ENCODE measurements around the gene CCT5. TPM values are rescaled to one million over a fixed set of nuclear protein-coding genes. Genes with fewer than 3 reads are reported as not detected.

Gene CCT5
- polyA plus RNA-seq, 1 of the 3 experiments (the other 2 are of a cell fraction) = 378 TPM

- no peak overlapping the region for H3K4me3 ChIP-seq (ENCODE audit: low read depth in 2 of 2, low read length in 1 of 2)
- H3K4me1 ChIP-seq (ENCODE audit: control insufficient read depth in 1 of 2, insufficient read depth in 2 of 2, low read depth in 1 of 2, low read length in 1 of 2) = no peaks in the 10 kb centered on the region
- H3K79me2 ChIP-seq (ENCODE audit: insufficient read depth) = no peaks in the 10 kb centered on the region
- ChIA-PET CTCF (interaction anchor here (0.7 to 1.2 kb wide), 3 partner anchors 9 to 1301 kb away, joined by 3 to 6 read pairs (median 4); no protein-coding TSS in a partner anchor), POLR2A (no interaction called here)
- TF ChIP-seq, protein P1, sequence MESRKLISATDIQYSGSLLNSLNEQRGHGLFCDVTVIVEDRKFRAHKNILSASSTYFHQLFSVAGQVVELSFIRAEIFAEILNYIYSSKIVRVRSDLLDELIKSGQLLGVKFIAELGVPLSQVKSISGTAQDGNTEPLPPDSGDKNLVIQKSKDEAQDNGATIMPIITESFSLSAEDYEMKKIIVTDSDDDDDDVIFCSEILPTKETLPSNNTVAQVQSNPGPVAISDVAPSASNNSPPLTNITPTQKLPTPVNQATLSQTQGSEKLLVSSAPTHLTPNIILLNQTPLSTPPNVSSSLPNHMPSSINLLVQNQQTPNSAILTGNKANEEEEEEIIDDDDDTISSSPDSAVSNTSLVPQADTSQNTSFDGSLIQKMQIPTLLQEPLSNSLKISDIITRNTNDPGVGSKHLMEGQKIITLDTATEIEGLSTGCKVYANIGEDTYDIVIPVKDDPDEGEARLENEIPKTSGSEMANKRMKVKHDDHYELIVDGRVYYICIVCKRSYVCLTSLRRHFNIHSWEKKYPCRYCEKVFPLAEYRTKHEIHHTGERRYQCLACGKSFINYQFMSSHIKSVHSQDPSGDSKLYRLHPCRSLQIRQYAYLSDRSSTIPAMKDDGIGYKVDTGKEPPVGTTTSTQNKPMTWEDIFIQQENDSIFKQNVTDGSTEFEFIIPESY (IDR thresholded peaks at IDR 0.05; ENCODE audit: borderline replicate concordance, low read depth) = no peak
- TF ChIP-seq FOSL2 (IDR thresholded peaks at IDR 0.05; ENCODE audit: borderline replicate concordance, low read depth) (no peak), RFX5 (IDR thresholded peaks at IDR 0.05; ENCODE audit: low read length) (no peak), NRF1 (IDR thresholded peaks at IDR 0.05; ENCODE audit: low read depth, low read length) (no peak), MAX (IDR thresholded peaks at IDR 0.05; ENCODE audit: low read depth) (no peak), FOXM1 (IDR thresholded peaks at IDR 0.05; ENCODE audit: low read depth) (no peak), RAD21 (IDR thresholded peaks at IDR 0.05; ENCODE audit: low read length) (no peak), MEF2A (IDR thresholded peaks at IDR 0.05; ENCODE audit: borderline replicate concordance, low read depth) (no peak), YY1 (IDR thresholded peaks at IDR 0.05; ENCODE audit: low read depth) (no peak), MXI1 (IDR thresholded peaks at IDR 0.05; ENCODE audit: low read depth, low read length) (no peak), RXRA (IDR thresholded peaks at IDR 0.05; ENCODE audit: borderline replicate concordance, low read depth) (no peak), FOXJ3 (CRISPR knock-in tag; IDR thresholded peaks at IDR 0.05) (no peak), PBX3 (IDR thresholded peaks at IDR 0.05) (no peak), GABPA (IDR thresholded peaks at IDR 0.05; ENCODE audit: low read depth) (no peak), CHD2 (IDR thresholded peaks at IDR 0.05; ENCODE audit: low read length, partially characterized antibody) (no peak), ELF1 (IDR thresholded peaks at IDR 0.05) (no peak)
- TF ChIP-seq, protein P2, sequence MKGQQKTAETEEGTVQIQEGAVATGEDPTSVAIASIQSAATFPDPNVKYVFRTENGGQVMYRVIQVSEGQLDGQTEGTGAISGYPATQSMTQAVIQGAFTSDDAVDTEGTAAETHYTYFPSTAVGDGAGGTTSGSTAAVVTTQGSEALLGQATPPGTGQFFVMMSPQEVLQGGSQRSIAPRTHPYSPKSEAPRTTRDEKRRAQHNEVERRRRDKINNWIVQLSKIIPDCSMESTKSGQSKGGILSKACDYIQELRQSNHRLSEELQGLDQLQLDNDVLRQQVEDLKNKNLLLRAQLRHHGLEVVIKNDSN (IDR thresholded peaks at IDR 0.05; ENCODE audit: borderline replicate concordance, low read depth) = no peak
- TF ChIP-seq, protein P3, sequence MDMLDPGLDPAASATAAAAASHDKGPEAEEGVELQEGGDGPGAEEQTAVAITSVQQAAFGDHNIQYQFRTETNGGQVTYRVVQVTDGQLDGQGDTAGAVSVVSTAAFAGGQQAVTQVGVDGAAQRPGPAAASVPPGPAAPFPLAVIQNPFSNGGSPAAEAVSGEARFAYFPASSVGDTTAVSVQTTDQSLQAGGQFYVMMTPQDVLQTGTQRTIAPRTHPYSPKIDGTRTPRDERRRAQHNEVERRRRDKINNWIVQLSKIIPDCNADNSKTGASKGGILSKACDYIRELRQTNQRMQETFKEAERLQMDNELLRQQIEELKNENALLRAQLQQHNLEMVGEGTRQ (IDR thresholded peaks at IDR 0.05; ENCODE audit: borderline replicate concordance, low read depth, low read length) = no peak
- TF ChIP-seq, protein P4, sequence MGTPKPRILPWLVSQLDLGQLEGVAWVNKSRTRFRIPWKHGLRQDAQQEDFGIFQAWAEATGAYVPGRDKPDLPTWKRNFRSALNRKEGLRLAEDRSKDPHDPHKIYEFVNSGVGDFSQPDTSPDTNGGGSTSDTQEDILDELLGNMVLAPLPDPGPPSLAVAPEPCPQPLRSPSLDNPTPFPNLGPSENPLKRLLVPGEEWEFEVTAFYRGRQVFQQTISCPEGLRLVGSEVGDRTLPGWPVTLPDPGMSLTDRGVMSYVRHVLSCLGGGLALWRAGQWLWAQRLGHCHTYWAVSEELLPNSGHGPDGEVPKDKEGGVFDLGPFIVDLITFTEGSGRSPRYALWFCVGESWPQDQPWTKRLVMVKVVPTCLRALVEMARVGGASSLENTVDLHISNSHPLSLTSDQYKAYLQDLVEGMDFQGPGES (IDR thresholded peaks at IDR 0.05; ENCODE audit: low read depth, low read length) = no peak
- no peaks in the 10 kb centered on the region for H3F3A ChIP-seq (replicated peaks; ENCODE audit: insufficient read depth)
- no peak overlapping the region for H3K4me2 ChIP-seq
- no peaks in the 10 kb centered on the region for H3K9me2 ChIP-seq
- no peak overlapping the region for H3K27ac ChIP-seq (ENCODE audit: low read depth in 2 of 2, low read length in 1 of 2)
- peaks cover 0 to 4% of the 10 kb centered on the region in 2 experiments for H3K36me3 ChIP-seq (replicated peaks in 1 of 2; ENCODE audit: control insufficient read depth in 1 of 2, insufficient read depth in 2 of 2, low read length in 1 of 2)
- no peak for DNase-seq
- WGBS (ENCODE audit: low lambda C conversion rate) = 93% methylated on average over 10 of the region's 10 CpGs
- H2AFZ ChIP-seq (ENCODE audit: low read depth) = no peak overlapping the region
- H3K27me3 ChIP-seq (ENCODE audit: insufficient read depth) = no peaks in the 10 kb centered on the region
- H3K9me3 ChIP-seq = no peaks in the 10 kb centered on the region
- no peaks in the 10 kb centered on the region for H4K20me1 ChIP-seq (ENCODE audit: insufficient read depth)
- H3K9ac ChIP-seq = no peak overlapping the region
Observed at GRCh38 chr5:10275460-10275859, 25.4 kb downstream of the CCT5 start.
